Parathyroid adenoma (tissue), 2 donors: Measurements from ENCODE around the gene MOV10.

Source experiments
- H2AFZ ChIP-seq: fragments of 300-600 bp; sonication (generic); one replicate; pipeline ENCODE4 v1.7.0; 2017; ENCODE audit warnings: antibody characterized with exemption, mild to moderate bottlenecking
- H3K27ac ChIP-seq: fragments of 300-600 bp; sonication (generic); one replicate; pipeline ENCODE4 v1.7.0; 2017
- H3K27me3 ChIP-seq: fragments of 300-600 bp; sonication (generic); one replicate; pipeline ENCODE4 v1.7.0; 2017; ENCODE audit warnings: low read length; ENCODE audit not compliant: control insufficient read depth, insufficient read depth
- H3K36me3 ChIP-seq: fragments of 300-600 bp; sonication (generic); one replicate; pipeline ENCODE4 v1.7.0; 2017; ENCODE audit warnings: low read length; ENCODE audit not compliant: control insufficient read depth, insufficient read depth
- H3K4me1 ChIP-seq: fragments of 300-600 bp; sonication (generic); one replicate; pipeline ENCODE4 v1.7.0; 2017; ENCODE audit warnings: control low read depth
- H3K4me2 ChIP-seq: fragments of 300-600 bp; sonication (generic); one replicate; pipeline ENCODE4 v1.7.0; 2017; ENCODE audit warnings: low read length
- H3K4me3 ChIP-seq: fragments of 300-600 bp; sonication (generic); one replicate; pipeline ENCODE4 v1.7.0; 2017; ENCODE audit warnings: low read depth, low read length
- H3K79me2 ChIP-seq: fragments of 300-600 bp; sonication (generic); one replicate; pipeline ENCODE4 v1.7.0; 2017; ENCODE audit warnings: control low read depth
- H3K9ac ChIP-seq: fragments of 300-600 bp; sonication (generic); one replicate; pipeline ENCODE4 v1.7.0; 2017; ENCODE audit warnings: mild to moderate bottlenecking
- H3K9me3 ChIP-seq: fragments of 300-600 bp; sonication (generic); one replicate; pipeline ENCODE4 v1.7.0; 2017; ENCODE audit warnings: low read length; ENCODE audit not compliant: control insufficient read depth
- CTCF ChIP-seq: fragments of 300-600 bp; sonication (generic); IDR thresholded peaks from one replicate; pipeline ENCODE4 v1.7.0; 2017; ENCODE audit warnings: antibody characterized with exemption, mild to moderate bottlenecking
- donor health status: primary hyperparathyroidism.

MOV10 gene

GRCh38 chr1:112729909-112730308 lies 55.5 kb downstream of the MOV10 start:
- Histone ChIP-seq H3K36me3 (no peaks in the 10 kb centered on the region), H3K4me3 (no peak overlapping the region), H2AFZ (no peak overlapping the region), H3K4me2 (no peak overlapping the region), H3K27me3 (no peaks in the 10 kb centered on the region), H3K79me2 (no peaks in the 10 kb centered on the region), H3K9ac (no peak overlapping the region), H3K4me1 (no peaks in the 10 kb centered on the region), H3K27ac (no peak overlapping the region), H3K9me3 (no peaks in the 10 kb centered on the region)
- no peak for TF ChIP-seq CTCF

GRCh38 chr1:112731451-112731850 lies 57.0 kb downstream of the MOV10 start:
- no peaks in the 10 kb centered on the region for H3K4me1 ChIP-seq
- H3K27me3 ChIP-seq: no peaks in the 10 kb centered on the region
- H3K4me3 ChIP-seq: no peak overlapping the region
- H3K79me2 ChIP-seq: no peaks in the 10 kb centered on the region
- no peaks in the 10 kb centered on the region for H3K9me3 ChIP-seq
- H3K4me2 ChIP-seq: no peak overlapping the region
- no peak overlapping the region for H2AFZ ChIP-seq
- no peak for TF ChIP-seq CTCF
- no peak overlapping the region for H3K27ac ChIP-seq
- no peak overlapping the region for H3K9ac ChIP-seq
- H3K36me3 ChIP-seq: no peaks in the 10 kb centered on the region

- no peaks in the 10 kb centered on the region for H3K4me1 ChIP-seq
- no peaks in the 10 kb centered on the region for H3K9me3 ChIP-seq
- no peak overlapping the region for H3K4me3 ChIP-seq
- no peaks in the 10 kb centered on the region for H3K79me2 ChIP-seq
- no peak for TF ChIP-seq CTCF
- H3K4me2 ChIP-seq: no peak overlapping the region
- H3K9ac ChIP-seq: no peak overlapping the region
- no peak overlapping the region for H3K27ac ChIP-seq
- no peaks in the 10 kb centered on the region for H3K27me3 ChIP-seq
- no peaks in the 10 kb centered on the region for H3K36me3 ChIP-seq
- H2AFZ ChIP-seq: no peak overlapping the region
Measured at GRCh38 chr1:112735752-112736151, 61.3 kb downstream of the MOV10 start.

GRCh38 chr1:112737573-112737972 lies 63.1 kb downstream of the MOV10 start:
- Histone ChIP-seq H3K4me3 (no peak overlapping the region), H3K9ac (no peak overlapping the region)

More at GRCh38 chr1:112737573-112737972, 63.1 kb downstream of the MOV10 start:
- no peak for TF ChIP-seq CTCF
- Histone ChIP-seq H3K9me3 (no peaks in the 10 kb centered on the region), H3K79me2 (no peaks in the 10 kb centered on the region), H3K4me1 (no peaks in the 10 kb centered on the region), H3K27me3 (no peaks in the 10 kb centered on the region), H3K27ac (no peak overlapping the region), H2AFZ (no peak overlapping the region), H3K4me2 (no peak overlapping the region), H3K36me3 (no peaks in the 10 kb centered on the region)
